Glomerular visceral epithelial cell (primary cell): ENCODE results near the gene PARP12.

Source experiments
- DNase-seq: peaks from one replicate; pipeline ENCODE4 v3.0.0-alpha.2; 2016; ENCODE audit errors: extremely low spot score

Gene PARP12

DNA sequence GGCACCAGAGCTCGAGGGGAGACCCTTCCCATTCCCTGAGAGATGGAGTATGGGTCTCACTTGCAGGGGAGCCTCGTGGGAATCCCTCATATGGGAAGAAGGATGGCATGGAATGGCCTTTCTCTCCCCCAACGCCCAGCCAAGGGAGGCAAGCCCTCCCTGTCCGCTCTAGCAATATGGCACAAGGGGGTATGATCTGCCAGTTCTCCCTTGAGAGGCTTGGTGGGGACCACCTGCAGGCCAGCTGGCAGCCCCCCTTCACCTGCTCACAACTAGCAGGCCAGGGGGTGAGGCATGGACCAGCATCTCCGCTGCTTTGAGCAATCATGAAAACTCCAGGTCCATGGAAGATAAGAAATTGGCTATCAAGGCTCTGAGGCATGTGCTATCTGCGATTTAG lies 70.8 kb downstream of the PARP12 start:
- no peak for DNase-seq

DNA sequence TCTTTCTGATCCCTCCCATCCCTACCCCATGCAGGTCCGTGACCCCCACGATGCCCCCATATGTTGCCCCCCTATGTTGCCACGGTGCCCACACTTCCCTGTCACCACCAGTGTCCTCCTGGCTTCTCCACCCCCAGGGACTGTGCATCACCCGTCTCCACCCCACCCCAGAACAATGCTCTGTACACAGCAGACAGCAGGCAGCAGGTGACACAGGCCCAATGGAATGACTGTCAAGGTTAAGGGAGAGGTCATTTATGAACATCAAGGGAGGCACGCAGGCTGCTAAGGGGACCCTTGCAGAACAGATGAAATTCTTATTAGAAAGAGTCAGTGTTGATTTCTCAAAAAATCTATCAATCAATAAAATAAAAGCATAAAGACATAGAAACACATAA lies 71.5 kb downstream of the PARP12 start:
- DNase-seq, result no peak

DNA sequence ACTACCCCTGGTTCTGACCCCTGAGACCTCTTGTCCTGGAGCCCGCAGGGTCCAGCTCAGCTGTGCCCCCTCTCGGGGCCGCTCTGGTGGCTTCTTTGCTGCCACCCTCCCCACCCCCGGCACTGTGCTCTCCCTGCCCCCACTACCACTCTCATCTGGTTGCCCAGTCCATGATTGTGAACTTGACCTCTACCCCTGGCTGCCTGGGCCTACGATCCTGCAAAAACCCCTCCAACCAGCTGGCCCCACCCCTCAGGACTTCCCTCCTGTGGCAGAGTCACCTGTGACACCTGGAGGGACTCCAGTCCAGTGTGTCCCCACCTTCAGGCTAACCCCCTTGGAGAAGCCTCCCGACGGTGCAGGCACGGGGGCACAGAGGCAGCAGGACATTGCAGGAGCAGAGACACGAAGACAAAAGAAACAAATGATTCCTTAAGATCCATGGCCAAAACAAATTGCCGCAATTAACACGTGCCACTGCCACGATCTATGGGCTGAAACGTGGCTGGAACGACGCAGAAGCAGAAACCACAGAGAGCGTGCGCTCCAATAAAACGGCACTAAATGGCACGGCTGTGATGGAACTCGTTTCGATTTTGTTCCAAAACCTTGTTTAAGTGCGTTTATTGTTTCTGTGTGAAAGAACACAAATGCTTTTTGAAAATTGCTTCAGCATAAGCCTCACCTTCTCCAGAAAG lies 72.0 kb downstream of the PARP12 start:
- DNase-seq, result no peak

DNA sequence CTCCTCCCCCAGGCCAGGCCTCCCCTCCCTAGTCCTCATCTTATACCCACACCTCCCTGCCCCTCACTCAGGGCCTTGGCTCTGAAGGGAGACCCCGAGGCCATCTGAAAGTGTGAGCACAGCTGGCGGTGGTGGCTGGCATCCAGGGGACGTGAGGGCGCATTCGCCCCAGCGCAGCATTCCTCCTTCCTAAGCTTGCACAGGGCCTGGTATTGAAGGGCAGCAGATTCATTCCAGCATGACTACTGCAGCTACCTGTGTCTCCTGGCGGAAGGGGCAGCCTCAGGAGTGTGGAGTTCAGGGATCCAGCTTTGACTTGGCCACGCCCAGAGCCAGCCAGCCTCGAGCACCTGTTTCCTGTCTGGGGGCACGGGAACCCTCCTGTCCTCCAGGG lies 72.6 kb downstream of the PARP12 start:
- DNase-seq, result no peak

DNA sequence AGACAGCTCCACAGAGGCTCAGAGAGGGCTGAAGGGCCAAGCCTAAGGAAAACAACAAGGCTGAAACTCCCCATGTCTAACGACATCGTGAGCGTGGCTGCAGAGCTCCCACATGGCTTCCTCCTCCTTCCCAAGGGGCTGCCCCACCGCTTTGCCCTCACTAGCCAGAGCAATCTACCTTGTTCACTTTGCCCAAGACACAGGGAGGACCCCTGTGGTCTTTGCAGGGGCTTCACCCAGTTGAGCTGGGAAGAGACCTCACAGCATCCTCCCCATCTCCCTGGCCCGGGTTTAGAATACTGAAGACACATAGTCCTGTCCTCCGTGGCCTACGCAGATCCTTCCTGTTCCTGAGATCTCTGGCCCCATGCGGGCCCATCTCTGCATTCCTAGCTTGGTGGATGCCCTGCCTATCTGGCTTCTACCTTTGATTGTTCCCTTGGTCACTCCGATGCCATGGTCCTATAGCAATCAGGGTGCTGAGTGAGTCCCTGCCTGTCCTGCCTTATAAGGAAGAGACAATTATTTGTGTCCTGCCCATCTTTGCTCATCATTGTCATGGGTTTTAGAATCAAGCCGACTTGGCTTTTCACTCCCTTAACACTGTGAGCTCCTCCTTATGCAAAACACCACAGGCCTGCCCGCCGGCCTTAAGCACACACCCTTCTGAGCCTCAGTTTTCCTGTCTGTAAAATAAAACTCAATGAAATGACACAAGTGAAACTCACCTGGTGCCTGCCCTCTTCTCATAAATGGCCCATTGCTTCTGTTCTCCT lies 73.2 kb downstream of the PARP12 start:
- DNase-seq, result no peak

DNA sequence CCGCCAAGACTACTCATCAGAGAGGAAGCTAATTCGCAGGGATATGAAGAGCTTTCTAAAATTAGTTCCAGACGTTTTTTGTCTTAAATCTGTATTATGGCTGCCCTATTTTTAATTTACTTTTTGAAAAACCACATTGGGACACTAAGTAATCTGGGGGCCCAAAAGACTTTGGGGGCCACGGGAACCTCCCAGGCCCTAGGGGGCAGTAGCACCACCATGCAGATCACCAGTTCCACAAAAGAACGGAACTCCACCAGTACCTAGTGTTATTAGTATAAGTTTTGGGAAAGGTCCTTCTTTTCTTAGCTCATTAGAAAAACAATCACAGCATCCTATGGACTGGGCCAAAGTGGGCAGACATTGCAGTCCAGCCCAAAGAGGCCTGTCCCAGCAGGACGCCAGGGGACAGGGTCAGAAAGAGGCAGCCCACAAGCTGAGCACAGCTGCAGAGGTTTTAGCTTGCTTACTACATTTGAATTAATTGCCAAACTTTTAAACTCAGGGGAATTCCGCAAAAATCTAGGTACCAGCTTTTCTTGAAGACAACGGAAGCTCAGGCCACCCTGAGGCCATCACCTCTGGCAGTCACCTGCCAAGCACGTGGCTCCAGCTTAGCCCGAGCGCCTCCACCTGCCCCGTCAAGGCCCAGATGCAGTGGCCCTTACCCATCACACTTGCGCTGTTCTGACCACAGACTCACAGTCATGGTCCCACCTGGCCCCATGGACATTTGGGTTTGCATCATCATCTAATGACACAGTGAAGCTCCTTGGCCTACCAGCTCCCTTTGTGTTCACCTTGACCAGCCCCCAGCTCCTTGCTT lies 74.8 kb downstream of the PARP12 start:
- DNase-seq, result no peak

DNA sequence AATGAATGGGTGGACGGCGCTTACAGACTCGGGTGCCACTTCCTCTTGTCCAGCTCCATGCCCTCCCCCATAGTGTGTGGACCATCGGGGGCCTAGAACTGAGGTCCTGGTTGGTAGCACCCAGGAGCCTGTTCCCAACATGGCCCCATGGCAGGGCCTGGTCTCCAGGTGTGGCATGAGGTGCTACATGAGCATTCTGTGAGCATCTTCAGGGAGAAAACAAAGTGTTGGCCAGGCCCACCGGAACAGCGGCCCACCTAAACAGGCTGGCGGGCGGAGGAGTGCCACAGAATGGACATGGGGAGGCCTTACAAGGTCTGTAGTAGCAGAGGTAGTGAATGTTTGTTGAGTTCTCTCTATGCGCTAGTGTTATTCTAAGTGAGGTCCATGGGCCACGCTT lies 76.9 kb downstream of the PARP12 start:
- no peak for DNase-seq

DNA sequence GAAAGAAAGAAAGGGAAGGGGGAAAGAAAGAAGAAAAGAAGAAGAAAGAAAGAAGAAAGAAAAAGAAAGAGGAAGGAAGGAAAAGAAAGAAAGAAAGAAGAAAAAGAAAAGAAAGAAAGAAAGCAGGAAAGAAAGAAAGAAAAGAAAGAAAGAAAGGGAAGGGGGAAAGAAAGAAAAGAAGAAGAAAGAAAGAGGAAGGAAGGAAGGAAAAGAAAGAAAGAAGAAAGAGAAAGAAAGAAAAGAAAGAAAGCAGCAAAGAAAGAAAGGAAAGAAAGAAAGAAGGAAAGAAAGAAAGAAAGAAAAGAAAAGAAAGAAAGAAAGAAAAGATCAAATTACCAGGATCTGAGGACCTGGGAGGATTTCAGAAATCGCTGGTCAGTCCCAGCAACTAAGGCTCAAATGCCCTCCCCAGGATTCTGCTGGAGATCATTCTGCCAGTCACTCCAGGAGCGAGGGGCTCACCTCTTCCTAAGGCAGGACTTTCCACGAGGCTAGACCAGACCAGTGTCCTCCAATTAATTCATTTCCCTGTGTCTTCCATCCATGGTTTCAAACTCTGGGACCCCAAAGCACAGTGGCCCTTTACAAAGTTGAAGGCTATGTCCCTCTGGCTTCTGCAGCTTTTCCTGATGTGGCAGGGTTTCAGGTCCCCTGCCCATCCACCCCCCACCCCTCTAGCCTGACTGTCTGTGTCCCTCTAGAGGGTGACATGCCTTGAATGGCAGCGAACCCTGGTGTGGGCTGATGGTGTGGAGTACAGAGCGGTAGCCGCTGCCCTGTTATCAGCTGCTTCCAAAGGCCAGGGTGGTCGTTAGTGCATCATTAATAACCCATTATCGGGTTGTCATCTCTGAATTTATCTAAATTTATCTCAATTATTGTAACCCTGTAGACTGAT lies 77.9 kb downstream of the PARP12 start:
- no peak for DNase-seq

DNA sequence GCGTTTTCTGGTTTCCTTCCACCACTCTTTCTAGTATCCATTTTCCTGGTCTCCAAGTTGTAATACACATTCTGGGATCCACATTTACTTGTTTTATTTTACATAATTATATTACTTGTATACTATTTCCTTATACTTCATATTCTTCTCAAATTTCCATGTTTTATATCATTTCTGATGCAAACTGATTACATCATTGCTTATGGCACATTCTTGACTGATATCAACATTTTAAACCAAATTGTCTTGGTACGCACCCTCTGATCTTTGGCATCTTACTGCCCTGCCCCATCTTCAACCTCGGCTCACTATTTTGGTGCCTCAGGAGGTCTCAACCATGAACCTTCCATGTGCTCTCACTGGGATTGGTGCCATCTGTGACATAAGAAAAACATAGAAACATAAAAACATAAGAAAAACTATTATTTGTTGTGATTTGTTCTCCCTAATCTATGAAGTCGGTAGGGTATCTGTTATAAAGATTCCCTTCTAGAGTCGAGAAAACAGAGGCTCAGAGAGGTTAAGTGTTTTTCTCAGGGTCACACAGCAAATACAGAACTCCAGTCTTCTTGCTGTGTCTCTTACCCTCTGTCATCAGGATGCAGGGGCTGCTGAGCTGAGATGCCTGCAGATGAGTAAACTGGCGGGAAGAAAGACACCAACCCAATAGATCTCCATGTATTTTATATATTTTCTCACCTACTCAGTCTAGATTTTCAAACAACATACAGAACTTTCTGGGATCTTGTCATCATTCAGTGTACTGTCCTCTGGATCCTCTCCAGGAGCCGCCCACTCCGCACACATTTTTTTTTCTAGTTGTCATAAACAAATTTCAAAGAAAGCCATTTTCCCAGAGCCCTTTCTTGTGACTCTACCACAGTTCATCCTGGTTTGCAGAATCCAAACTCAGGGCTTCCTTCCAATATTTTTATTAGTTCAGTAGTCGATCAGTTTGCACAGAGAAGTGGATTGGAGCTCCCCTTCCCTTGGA lies 79.5 kb downstream of the PARP12 start:
- no peak for DNase-seq

DNA sequence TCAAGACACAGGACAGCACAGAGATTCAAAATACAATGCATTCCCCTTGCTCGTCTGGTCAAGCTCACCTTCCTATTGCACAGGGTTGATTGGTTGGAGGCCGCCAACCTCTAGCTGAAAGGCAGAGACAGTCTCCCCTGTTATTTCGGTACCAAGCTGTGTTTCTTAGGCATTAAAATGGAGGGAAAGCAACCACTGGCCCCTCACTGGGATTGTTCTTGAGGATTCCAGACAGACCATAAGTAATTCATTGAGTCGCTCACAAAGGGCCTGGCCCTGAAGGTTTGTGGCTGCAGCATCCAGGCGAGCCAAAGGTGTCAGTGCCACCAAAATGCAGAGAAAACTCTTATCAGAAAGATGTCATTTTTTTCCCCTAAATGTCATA lies 81.2 kb downstream of the PARP12 start:
- no peak for DNase-seq

DNA sequence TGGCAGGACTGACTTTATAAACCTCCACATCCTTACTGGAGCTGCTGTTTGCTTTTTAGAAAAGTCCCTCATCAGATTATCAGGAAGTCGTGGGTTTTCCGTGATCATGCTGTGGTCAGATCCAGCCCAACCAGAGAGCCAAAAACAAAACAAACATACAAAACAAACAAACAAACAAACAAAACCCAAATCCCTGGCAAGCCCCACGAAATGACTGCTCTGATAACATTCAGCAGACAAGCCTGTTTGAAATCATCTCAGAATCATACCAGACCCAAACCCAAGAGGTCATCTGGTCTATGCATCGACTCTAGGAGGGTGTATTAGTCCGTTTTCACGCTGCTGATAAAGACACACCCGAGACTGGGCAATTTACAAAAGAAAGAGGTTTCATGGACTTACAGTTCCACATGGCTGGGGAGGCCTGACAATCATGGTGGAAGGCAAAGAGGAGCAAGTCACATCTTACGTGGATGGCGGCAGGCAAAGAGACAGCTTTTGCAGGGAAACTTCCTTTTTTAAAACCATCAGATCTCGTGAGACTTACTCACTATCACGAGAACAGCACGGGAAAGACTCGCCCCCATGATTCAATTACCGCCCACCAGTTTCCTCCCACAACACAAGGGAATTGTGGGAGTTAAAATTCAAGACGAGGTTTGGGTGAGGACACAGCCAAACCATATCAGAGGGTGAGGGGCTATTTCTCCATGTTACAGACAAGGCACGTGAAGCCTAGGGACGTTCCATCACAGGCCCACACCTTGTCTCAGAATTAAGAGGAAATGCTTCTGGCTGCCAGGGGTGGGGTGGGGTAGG lies 85.7 kb downstream of the PARP12 start:
- DNase-seq, result no peak

DNA sequence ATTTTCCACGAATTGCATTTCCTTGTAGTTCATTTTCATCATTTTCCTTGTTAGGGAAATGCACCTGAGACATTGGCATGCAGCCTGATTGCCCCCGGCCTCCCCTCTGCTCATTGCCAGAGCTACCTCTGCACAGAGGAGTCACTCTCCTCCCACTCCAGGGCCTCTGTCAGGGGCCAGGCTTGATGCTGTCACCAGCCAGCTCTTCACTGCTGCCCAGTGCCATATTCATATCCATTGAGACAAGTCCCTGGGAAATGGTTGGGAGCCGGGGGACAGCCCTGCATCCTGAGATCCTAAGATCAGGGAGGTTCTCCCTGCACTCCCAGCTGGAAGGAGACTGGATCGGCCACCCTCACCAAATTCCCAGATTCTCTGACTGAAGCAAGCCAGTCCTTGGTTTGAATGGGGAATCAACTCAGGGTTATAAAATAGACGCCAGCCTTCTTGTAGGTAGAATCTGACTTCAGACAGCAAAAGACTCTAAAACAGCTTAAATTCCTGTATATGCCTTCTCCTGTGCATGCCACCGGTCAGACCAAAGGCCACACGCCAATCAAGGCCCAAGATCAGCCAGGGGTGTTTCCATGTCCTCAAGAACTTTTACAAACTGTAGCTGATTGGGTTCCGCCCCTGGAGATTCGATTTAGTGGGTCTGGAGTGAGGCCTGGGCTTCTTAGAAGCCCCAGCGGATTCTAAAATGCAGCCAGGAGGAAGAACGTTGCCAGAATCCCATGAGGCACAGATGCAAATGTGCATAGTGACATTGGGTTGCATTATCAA lies 86.5 kb downstream of the PARP12 start:
- no peak for DNase-seq

DNA sequence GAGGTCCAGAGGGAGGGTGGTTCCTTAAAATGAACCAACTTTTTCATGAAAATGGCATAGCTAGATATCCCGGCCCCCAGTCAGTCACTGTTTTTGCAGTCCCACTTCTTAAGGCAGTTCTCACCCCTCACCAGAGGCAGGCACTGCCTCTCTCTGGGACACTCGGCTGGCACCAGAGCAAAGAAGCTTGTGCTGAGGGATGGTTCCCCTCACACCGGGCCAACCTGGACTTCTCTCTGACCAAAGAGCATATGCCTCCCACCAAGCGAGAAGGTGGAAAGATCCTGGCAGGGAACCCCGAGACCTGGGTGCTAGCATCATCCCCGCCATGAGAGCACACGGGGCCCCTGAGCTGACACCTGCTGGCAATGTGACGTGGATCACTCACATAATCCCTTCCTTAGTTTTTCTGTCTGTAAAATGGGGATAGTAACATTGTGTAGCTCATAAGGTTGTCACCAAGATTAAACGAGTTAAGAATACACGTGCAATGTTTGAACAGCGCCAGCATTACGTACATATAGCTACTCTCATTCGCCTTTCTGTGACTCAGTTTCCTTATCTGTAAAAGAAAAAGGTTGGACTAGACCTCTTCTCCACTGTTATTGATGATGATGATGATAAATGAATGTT lies 88.5 kb downstream of the PARP12 start:
- DNase-seq, result no peak
